ENCODE data around the gene KCNQ1.

KCNQ1 gene

GRCh38 chr11:2811206-2812091 is 366.6 kb downstream of the KCNQ1 start:
- TF ChIP-seq CTCF (IDR thresholded peaks at IDR 0.05; ENCODE audit: low read depth, low read length), result no peak
- DNase-seq, result no peak
- no peaks in the 10 kb centered on the region for H3K36me3 ChIP-seq
- H3K4me3 ChIP-seq (ENCODE audit: low read depth, low read length), result no peak overlapping the region
- no peaks in the 10 kb centered on the region for H3K4me1 ChIP-seq
- no peaks in the 10 kb centered on the region for H3K9me3 ChIP-seq
- H3K27me3 ChIP-seq, result no peaks in the 10 kb centered on the region

GRCh38 chr11:2812371-2812991 is 367.7 kb downstream of the KCNQ1 start:
- H3K4me1 ChIP-seq, result no peaks in the 10 kb centered on the region
- TF ChIP-seq CTCF (IDR thresholded peaks at IDR 0.05; ENCODE audit: low read depth, low read length), result no peak
- DNase-seq, result no peak
- no peaks in the 10 kb centered on the region for H3K27me3 ChIP-seq
- H3K36me3 ChIP-seq, result no peaks in the 10 kb centered on the region
- H3K4me3 ChIP-seq (ENCODE audit: low read depth, low read length), result no peak overlapping the region
- no peaks in the 10 kb centered on the region for H3K9me3 ChIP-seq

- TF ChIP-seq CTCF (IDR thresholded peaks at IDR 0.05; ENCODE audit: low read depth, low read length), result no peak
- DNase-seq, result no peak
- Histone ChIP-seq H3K36me3 (no peaks in the 10 kb centered on the region), H3K9me3 (no peaks in the 10 kb centered on the region), H3K4me1 (no peaks in the 10 kb centered on the region), H3K4me3 (ENCODE audit: low read depth, low read length) (no peak overlapping the region), H3K27me3 (no peaks in the 10 kb centered on the region)
Measured at GRCh38 chr11:2813141-2813908, 368.5 kb downstream of the KCNQ1 start.

- Histone ChIP-seq H3K4me3 (ENCODE audit: low read depth, low read length) (no peak overlapping the region), H3K9me3 (no peaks in the 10 kb centered on the region), H3K4me1 (no peaks in the 10 kb centered on the region), H3K27me3 (no peaks in the 10 kb centered on the region), H3K36me3 (no peaks in the 10 kb centered on the region)
- no peak for TF ChIP-seq CTCF (IDR thresholded peaks at IDR 0.05; ENCODE audit: low read depth, low read length)
- DNase-seq, result no peak
Measured at GRCh38 chr11:2813968-2814367, 369.2 kb downstream of the KCNQ1 start.

GRCh38 chr11:2814751-2815150 is 369.9 kb downstream of the KCNQ1 start:
- Histone ChIP-seq H3K27me3 (no peaks in the 10 kb centered on the region), H3K9me3 (no peaks in the 10 kb centered on the region), H3K36me3 (no peaks in the 10 kb centered on the region), H3K4me1 (no peaks in the 10 kb centered on the region), H3K4me3 (ENCODE audit: low read depth, low read length) (no peak overlapping the region)
- no peak for DNase-seq
- TF ChIP-seq CTCF (IDR thresholded peaks at IDR 0.05; ENCODE audit: low read depth, low read length), result no peak

All from BE2C (cell line).